A549 (cell line): ENCODE data around the gene DACT3.

Source experiments
- CTCF ChIP-seq: fragments of >200 bp; sonication (Bioruptor Twin); formaldehyde crosslinking; IDR thresholded peaks from 3 replicates; pipeline ENCODE4 v1.5.1; 2016
- KDM1A ChIP-seq: fragments of 200-600 bp; sonication (generic); IDR thresholded peaks from 2 replicates; pipeline ENCODE4 v1.6.1; 2016; ENCODE audit warnings: low read depth, mild to moderate bottlenecking
- POLR2A ChIP-seq: IDR thresholded peaks from 2 replicates; pipeline ENCODE4 v1.6.1; 2012; ENCODE audit warnings: mild to moderate bottlenecking, low read length
- TF ChIP-seq, protein P1 (sequence below): fragments of 200-600 bp; sonication (generic); IDR thresholded peaks from 2 replicates; pipeline ENCODE4 v1.6.1; 2016; ENCODE audit warnings: antibody characterized with exemption, mild to moderate bottlenecking, moderate library complexity
- TF ChIP-seq, protein P2 (sequence below): IDR thresholded peaks from 2 replicates; pipeline ENCODE4 v1.6.1; 2012

GRCh38 chr19:46615966-46616365 lies 45.0 kb downstream of the DACT3 start:
- TF ChIP-seq, protein P1, sequence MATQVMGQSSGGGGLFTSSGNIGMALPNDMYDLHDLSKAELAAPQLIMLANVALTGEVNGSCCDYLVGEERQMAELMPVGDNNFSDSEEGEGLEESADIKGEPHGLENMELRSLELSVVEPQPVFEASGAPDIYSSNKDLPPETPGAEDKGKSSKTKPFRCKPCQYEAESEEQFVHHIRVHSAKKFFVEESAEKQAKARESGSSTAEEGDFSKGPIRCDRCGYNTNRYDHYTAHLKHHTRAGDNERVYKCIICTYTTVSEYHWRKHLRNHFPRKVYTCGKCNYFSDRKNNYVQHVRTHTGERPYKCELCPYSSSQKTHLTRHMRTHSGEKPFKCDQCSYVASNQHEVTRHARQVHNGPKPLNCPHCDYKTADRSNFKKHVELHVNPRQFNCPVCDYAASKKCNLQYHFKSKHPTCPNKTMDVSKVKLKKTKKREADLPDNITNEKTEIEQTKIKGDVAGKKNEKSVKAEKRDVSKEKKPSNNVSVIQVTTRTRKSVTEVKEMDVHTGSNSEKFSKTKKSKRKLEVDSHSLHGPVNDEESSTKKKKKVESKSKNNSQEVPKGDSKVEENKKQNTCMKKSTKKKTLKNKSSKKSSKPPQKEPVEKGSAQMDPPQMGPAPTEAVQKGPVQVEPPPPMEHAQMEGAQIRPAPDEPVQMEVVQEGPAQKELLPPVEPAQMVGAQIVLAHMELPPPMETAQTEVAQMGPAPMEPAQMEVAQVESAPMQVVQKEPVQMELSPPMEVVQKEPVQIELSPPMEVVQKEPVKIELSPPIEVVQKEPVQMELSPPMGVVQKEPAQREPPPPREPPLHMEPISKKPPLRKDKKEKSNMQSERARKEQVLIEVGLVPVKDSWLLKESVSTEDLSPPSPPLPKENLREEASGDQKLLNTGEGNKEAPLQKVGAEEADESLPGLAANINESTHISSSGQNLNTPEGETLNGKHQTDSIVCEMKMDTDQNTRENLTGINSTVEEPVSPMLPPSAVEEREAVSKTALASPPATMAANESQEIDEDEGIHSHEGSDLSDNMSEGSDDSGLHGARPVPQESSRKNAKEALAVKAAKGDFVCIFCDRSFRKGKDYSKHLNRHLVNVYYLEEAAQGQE: no peak
- TF ChIP-seq CTCF (no peak), POLR2A (no peak), KDM1A (no peak)
- TF ChIP-seq, protein P2, sequence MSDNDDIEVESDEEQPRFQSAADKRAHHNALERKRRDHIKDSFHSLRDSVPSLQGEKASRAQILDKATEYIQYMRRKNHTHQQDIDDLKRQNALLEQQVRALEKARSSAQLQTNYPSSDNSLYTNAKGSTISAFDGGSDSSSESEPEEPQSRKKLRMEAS: no peak
